Endodermal cell (in vitro differentiated cells): Measurements from ENCODE around the gene FRRS1L. TPM values are rescaled to one million over a fixed set of nuclear protein-coding genes. Genes with fewer than 3 reads are reported as not detected.

Experiments
- DNase-seq: peaks from one replicate; pipeline ENCODE4 v3.0.0-alpha.2; 2017
- H3K27ac ChIP-seq: 2 replicates; pipeline ENCODE4 v1.5.1; 2013; ENCODE audit warnings: mild to moderate bottlenecking, low read depth, low read length, moderate library complexity
- H3K27me3 ChIP-seq: 2 replicates; pipeline ENCODE4 v1.6.1; 2013; ENCODE audit warnings: mild to moderate bottlenecking, low read length, moderate library complexity; ENCODE audit not compliant: insufficient read depth, control insufficient read depth, poor library complexity, severe bottlenecking
- H3K36me3 ChIP-seq: 2 replicates; pipeline ENCODE4 v1.7.0; 2013; ENCODE audit warnings: mild to moderate bottlenecking, low read length, moderate library complexity; ENCODE audit not compliant: control insufficient read depth, insufficient read depth
- H3K4me1 ChIP-seq: one replicate; pipeline ENCODE4 v1.7.0; 2013; ENCODE audit warnings: low read length; ENCODE audit not compliant: control insufficient read depth, insufficient read depth
- H3K4me3 ChIP-seq: 2 replicates; pipeline ENCODE4 v1.5.1; 2013; ENCODE audit warnings: mild to moderate bottlenecking, low read length, moderate library complexity
- H3K9ac ChIP-seq: 2 replicates; pipeline ENCODE4 v1.6.1; 2013; ENCODE audit warnings: mild to moderate bottlenecking, low read length, moderate library complexity; ENCODE audit not compliant: poor library complexity, severe bottlenecking; ENCODE audit errors: extremely low read depth
- H3K9me3 ChIP-seq: 2 replicates; pipeline ENCODE4 v1.6.1; 2013; ENCODE audit warnings: mild to moderate bottlenecking, low read length, moderate library complexity; ENCODE audit not compliant: control insufficient read depth
- H3K27ac Mint-ChIP-seq: 2 replicates; pipeline ENCODE4 v1.8.0; 2020; ENCODE audit warnings: mixed read lengths
- H3K27me3 Mint-ChIP-seq: 2 replicates; pipeline ENCODE4 v1.8.0; 2021; ENCODE audit warnings: mild to moderate bottlenecking, mixed read lengths; ENCODE audit not compliant: insufficient read depth
- H3K36me3 Mint-ChIP-seq: 2 replicates; pipeline ENCODE4 v1.8.0; 2020; ENCODE audit warnings: low read depth, mixed read lengths
- H3K4me1 Mint-ChIP-seq: 2 replicates; pipeline ENCODE4 v1.8.0; 2020; ENCODE audit warnings: mixed read lengths
- H3K4me3 Mint-ChIP-seq: 2 replicates; pipeline ENCODE4 v1.8.0; 2020; ENCODE audit warnings: mild to moderate bottlenecking, moderate library complexity, mixed read lengths
- H3K9me3 Mint-ChIP-seq: 2 replicates; pipeline ENCODE4 v1.8.0; 2020; ENCODE audit warnings: mild to moderate bottlenecking, mixed read lengths
- CTCF ChIP-seq: fragments of 200-600 bp; sonication (generic); conservative IDR thresholded peaks from 2 replicates; pipeline ENCODE4 v1.5.0; 2021; ENCODE audit warnings: antibody characterized with exemption, mild to moderate bottlenecking
- WGBS, 2 experiments: methylation state at CpG; one replicate each; pipeline versions ENCODE4 v1.1.5 to v1.1.7; 2013; ENCODE audit warnings: missing lambda C conversion rate in 2 of 2, mixed read lengths in 1 of 2; ENCODE audit not compliant: insufficient coverage in 1 of 2, insufficient read length in 1 of 2; 5-methylcytosine and 5-hydroxymethylcytosine counted together
- total RNA-seq, 2 donors: library from RNA; stranded (reverse); fragmentation: NEBNext Ultra II Directional in 1 of 2; extraction: Animal tissue kit (Norgen Biotek cat#: 25700) in 1 of 2; gene quantifications; 2 replicates in 1 of 2; 3 replicates in 1 of 2; pipeline ENCODE4 v1.2.1, GENCODE V29; 2021

The FRRS1L gene
- total RNA-seq, 2 donors from 2014 or later, result 1.5 to 1.8 TPM

DNA sequence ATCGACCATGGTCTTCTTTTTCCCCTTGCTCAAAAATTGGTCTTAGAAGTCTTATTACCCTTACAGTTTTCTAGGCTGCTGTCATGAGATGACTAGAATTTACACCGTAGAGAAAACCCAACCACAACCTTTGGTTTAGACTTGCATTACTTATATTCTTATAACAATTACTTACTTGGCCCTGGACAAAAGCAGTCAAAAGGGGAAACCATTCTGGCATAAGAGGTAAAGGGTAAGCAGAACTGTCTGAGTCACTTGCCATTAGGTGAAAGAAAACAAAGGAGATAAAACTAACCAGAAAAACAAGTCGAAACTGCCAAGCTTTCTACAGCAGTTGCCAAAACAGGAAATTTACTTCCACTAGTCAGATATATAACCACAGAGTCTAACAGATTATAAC is 65.2 kb downstream of the FRRS1L start:
- Mint-ChIP-seq H3K36me3 (peaks cover 32% of the 10 kb centered on the region), H3K27ac (no peak overlapping the region), H3K9me3 (no peaks in the 10 kb centered on the region), H3K27me3 (no peaks in the 10 kb centered on the region), H3K4me1 (peaks cover 47% of the 10 kb centered on the region), H3K4me3 (no peak overlapping the region)
- H3K27me3 ChIP-seq, result no peaks in the 10 kb centered on the region
- H3K9ac ChIP-seq, result no peak overlapping the region
- no peak for DNase-seq
- 90 to 95% methylated on average over 2 to 3 of the region's 3 CpGs for WGBS, 2 experiments
- no peak overlapping the region for H3K27ac ChIP-seq
- peaks cover 9% of the 10 kb centered on the region for H3K9me3 ChIP-seq
- H3K36me3 ChIP-seq, result peaks cover 21% of the 10 kb centered on the region
- no peaks in the 10 kb centered on the region for H3K4me1 ChIP-seq
- H3K4me3 ChIP-seq, result no peak overlapping the region
- TF ChIP-seq CTCF, result no peak

DNA sequence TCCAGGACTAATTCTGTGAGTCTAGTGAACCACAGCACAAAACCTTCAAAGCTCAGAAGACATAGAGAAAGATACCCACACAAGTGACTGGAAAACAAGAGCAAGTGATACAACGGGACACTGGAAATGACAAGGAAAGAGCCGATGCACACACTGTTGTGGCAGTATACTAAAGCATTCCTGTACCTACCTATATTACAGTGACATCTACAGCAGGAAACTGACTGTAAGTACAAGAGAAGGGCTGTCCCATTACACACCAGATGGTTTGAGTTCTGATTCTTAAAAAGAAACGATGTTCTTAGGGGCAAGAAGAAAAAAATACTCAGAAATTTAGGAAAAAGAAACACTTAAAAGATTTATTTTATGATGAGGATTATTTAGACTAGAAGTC is 65.8 kb downstream of the FRRS1L start:
- peaks cover 30% of the 10 kb centered on the region for H3K36me3 Mint-ChIP-seq
- H3K27ac Mint-ChIP-seq, result peak overlapping the region; percentile 8
- H3K4me1 Mint-ChIP-seq, result peaks cover 48% of the 10 kb centered on the region
- 83 to 84% methylated on average over 2 to 3 of the region's 3 CpGs for WGBS, 2 experiments
- Histone ChIP-seq H3K27ac (no peak overlapping the region), H3K4me3 (no peak overlapping the region), H3K36me3 (peaks cover 21% of the 10 kb centered on the region), H3K27me3 (no peaks in the 10 kb centered on the region), H3K9me3 (peaks cover 9% of the 10 kb centered on the region), H3K9ac (no peak overlapping the region), H3K4me1 (no peaks in the 10 kb centered on the region)
- no peak for TF ChIP-seq CTCF
- no peak for DNase-seq
- H3K9me3 Mint-ChIP-seq, result no peaks in the 10 kb centered on the region
- H3K4me3 Mint-ChIP-seq, result no peak overlapping the region
- H3K27me3 Mint-ChIP-seq, result no peaks in the 10 kb centered on the region

DNA sequence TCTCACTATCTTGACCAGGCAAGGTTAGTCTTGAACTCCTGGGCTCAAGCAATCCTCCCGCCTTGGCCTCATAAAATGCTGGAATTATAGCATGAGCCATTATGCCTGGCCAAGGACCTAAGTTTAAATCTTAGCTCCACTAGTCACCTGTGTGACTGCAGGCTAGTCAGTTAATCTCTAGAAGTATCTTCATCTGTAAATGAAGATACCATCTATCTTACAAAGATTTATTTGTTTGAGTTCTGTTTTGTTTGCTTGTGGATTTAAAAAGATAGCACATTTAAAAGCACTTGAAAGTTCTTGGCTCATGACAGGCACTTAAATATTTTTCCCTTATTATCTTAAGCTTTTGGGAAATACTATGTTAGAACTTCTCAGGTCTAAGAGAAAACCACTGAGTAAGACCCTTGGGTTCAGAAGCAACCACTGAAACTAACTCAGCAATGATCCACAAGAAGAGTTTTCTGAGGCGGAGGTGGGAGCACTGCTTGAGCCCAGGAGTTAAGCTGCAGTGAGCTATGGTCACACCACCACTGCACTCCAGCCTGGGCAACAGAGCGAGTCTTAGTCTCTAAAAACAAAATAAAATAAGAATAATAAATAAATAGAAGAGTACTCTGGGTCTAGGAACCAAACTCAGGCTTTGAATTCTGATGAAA is 66.4 kb downstream of the FRRS1L start:
- H3K4me1 ChIP-seq, result no peaks in the 10 kb centered on the region
- Mint-ChIP-seq H3K9me3 (no peaks in the 10 kb centered on the region), H3K36me3 (peaks cover 29% of the 10 kb centered on the region), H3K4me1 (peaks cover 48% of the 10 kb centered on the region), H3K27ac (peak overlapping the region; percentile 8), H3K27me3 (no peaks in the 10 kb centered on the region), H3K4me3 (no peak overlapping the region)
- H3K9me3 ChIP-seq, result peaks cover 9% of the 10 kb centered on the region
- H3K9ac ChIP-seq, result no peak overlapping the region
- H3K27me3 ChIP-seq, result no peaks in the 10 kb centered on the region
- 90 to 94% methylated on average over 2 of the region's 3 CpGs for WGBS, 2 experiments
- H3K4me3 ChIP-seq, result no peak overlapping the region
- TF ChIP-seq CTCF, result no peak
- H3K36me3 ChIP-seq, result peaks cover 20% of the 10 kb centered on the region
- no peak overlapping the region for H3K27ac ChIP-seq
- peak; percentile 44 for DNase-seq
